Measurements from ENCODE around the gene TOMT.

The TOMT gene

DNA sequence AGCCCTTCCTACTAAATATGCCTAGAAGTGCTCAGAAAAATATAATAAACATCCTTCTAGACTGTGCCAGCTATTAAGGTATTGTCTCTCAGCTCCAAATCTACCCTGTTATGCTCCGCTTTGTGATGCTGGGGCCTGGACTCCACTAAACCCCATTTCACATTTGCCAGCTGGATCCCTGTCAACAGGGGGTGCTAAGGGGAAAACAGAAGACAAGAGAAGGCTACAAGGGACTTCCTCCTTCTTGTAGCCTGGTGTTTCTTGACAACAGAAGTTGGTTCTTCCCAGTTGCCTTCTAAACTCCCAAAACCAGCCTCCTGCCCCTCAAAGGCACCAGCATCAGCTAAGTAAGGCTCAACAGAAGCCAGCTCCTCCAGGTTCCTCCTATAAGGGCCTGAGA lies 30.6 kb upstream of the TOMT start:
- Histone ChIP-seq H3K4me1 (ENCODE audit: control insufficient read depth in 1 of 2, insufficient read depth in 2 of 2, low read length in 2 of 2) (peaks cover 14 to 30% of the 10 kb centered on the region in 2 donors), H3K4me3 (ENCODE audit: low read depth in 1 of 2, low read length in 2 of 2) (no peak overlapping the region), H3K36me3 (ENCODE audit: control insufficient read depth in 1 of 2, insufficient read depth in 2 of 2, low read length in 2 of 2) (no peaks in the 10 kb centered on the region), H3K27me3 (ENCODE audit: control insufficient read depth in 1 of 2, insufficient read depth in 2 of 2, low read length in 2 of 2) (no peaks in the 10 kb centered on the region), H3K9me3 (ENCODE audit: control insufficient read depth in 1 of 2, low read length in 2 of 2) (no peaks in the 10 kb centered on the region), H3K9ac (ENCODE audit: low read depth in 1 of 2, low read length in 2 of 2) (no peak overlapping the region), H3K27ac (ENCODE audit: low read depth, low read length) (no peak overlapping the region)

DNA sequence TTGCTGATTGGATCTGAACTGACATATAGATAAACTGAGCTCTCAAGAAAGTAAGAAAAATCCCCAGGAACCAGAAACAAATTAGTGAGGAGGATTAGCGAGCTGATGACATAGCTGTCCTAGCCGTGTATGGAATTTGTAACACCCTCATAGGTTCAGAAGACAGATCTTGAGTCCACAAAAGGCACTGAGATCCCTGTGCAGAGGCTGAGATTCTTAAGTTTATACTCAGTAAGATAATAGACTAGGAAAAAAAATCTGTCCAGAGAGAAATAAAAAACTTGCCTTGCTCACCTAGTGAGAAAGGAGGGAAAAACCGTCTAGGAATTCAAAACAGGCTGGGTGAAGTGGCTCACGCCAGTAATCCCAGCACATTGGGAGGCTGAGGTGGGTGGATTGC lies 30.0 kb upstream of the TOMT start:
- H3K4me1 ChIP-seq (ENCODE audit: control insufficient read depth in 1 of 2, insufficient read depth in 2 of 2, low read length in 2 of 2): peaks cover 8 to 24% of the 10 kb centered on the region in 2 donors
- H3K4me3 ChIP-seq (ENCODE audit: low read depth in 1 of 2, low read length in 2 of 2): no peak overlapping the region
- H3K36me3 ChIP-seq (ENCODE audit: control insufficient read depth in 1 of 2, insufficient read depth in 2 of 2, low read length in 2 of 2): no peaks in the 10 kb centered on the region
- H3K27me3 ChIP-seq (ENCODE audit: control insufficient read depth in 1 of 2, insufficient read depth in 2 of 2, low read length in 2 of 2): no peaks in the 10 kb centered on the region
- H3K9ac ChIP-seq (ENCODE audit: low read depth in 1 of 2, low read length in 2 of 2): no peak overlapping the region
- no peaks in the 10 kb centered on the region for H3K9me3 ChIP-seq (ENCODE audit: control insufficient read depth in 1 of 2, low read length in 2 of 2)
- H3K27ac ChIP-seq (ENCODE audit: low read depth, low read length): no peak overlapping the region

DNA sequence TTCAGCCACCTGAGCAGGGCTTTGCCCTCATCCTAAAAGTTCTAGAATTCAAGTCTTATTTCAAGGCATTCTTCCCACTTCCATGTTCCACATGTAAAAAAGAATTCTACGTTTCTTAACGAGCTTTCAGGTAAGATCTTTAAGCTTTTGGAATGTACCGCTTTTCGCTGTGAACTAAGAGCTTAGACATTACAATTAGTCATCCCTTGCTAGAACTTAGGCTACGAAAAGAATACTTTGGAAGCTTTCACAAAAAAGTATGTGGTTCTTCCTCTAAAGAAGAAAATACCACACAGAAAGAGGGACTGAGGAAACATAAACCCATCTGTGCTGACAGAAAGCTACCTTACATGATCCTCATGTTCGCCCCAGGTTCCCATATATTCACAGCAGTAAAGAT lies 27.2 kb upstream of the TOMT start:
- no peaks in the 10 kb centered on the region for H3K36me3 ChIP-seq (ENCODE audit: control insufficient read depth in 1 of 2, insufficient read depth in 2 of 2, low read length in 2 of 2)
- no peak overlapping the region for H3K27ac ChIP-seq (ENCODE audit: low read depth, low read length)
- H3K27me3 ChIP-seq (ENCODE audit: control insufficient read depth in 1 of 2, insufficient read depth in 2 of 2, low read length in 2 of 2): no peaks in the 10 kb centered on the region
- peak overlapping the region; percentile 75 to 77 for H3K4me3 ChIP-seq (ENCODE audit: low read depth in 1 of 2, low read length in 2 of 2)
- peak overlapping the region in 1 of 2 donors; percentile 73 for H3K9ac ChIP-seq (ENCODE audit: low read depth in 1 of 2, low read length in 2 of 2)
- peaks cover 15 to 16% of the 10 kb centered on the region in 2 donors for H3K4me1 ChIP-seq (ENCODE audit: control insufficient read depth in 1 of 2, insufficient read depth in 2 of 2, low read length in 2 of 2)
- no peaks in the 10 kb centered on the region for H3K9me3 ChIP-seq (ENCODE audit: control insufficient read depth in 1 of 2, low read length in 2 of 2)

DNA sequence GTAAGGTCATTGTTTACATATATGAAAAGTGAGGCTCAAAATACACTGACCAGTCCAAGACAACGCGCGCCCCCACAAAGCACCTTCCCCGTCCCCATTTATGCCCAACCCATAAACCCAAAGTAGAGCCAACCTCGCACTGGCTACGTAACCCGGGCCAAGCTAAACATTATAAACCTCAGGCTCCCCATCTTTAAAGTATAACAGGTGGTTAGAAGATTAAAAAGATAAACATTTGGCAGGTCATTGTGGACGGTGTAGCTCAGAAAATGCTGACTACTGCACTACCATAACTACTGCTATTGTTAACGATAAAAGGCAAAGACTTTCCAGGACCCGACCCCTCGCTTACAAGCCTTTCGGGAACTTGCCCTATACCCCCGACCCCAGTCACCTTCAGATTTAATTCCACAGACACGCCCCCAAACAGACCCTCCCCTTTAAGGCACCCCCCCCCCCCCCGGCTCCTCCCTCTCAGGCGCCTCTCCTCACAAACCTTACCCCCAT lies 25.9 kb upstream of the TOMT start:
- no peaks in the 10 kb centered on the region for H3K27me3 ChIP-seq (ENCODE audit: control insufficient read depth in 1 of 2, insufficient read depth in 2 of 2, low read length in 2 of 2)
- no peaks in the 10 kb centered on the region for H3K9me3 ChIP-seq (ENCODE audit: control insufficient read depth in 1 of 2, low read length in 2 of 2)
- H3K4me1 ChIP-seq (ENCODE audit: control insufficient read depth in 1 of 2, insufficient read depth in 2 of 2, low read length in 2 of 2): peaks cover 15 to 16% of the 10 kb centered on the region in 2 donors
- H3K36me3 ChIP-seq (ENCODE audit: control insufficient read depth in 1 of 2, insufficient read depth in 2 of 2, low read length in 2 of 2): no peaks in the 10 kb centered on the region
- H3K4me3 ChIP-seq (ENCODE audit: low read depth in 1 of 2, low read length in 2 of 2): peak overlapping the region; percentile 75 to 77
- H3K27ac ChIP-seq (ENCODE audit: low read depth, low read length): peak overlapping the region; percentile 70
- peak overlapping the region; percentile 40 to 73 for H3K9ac ChIP-seq (ENCODE audit: low read depth in 1 of 2, low read length in 2 of 2)

DNA sequence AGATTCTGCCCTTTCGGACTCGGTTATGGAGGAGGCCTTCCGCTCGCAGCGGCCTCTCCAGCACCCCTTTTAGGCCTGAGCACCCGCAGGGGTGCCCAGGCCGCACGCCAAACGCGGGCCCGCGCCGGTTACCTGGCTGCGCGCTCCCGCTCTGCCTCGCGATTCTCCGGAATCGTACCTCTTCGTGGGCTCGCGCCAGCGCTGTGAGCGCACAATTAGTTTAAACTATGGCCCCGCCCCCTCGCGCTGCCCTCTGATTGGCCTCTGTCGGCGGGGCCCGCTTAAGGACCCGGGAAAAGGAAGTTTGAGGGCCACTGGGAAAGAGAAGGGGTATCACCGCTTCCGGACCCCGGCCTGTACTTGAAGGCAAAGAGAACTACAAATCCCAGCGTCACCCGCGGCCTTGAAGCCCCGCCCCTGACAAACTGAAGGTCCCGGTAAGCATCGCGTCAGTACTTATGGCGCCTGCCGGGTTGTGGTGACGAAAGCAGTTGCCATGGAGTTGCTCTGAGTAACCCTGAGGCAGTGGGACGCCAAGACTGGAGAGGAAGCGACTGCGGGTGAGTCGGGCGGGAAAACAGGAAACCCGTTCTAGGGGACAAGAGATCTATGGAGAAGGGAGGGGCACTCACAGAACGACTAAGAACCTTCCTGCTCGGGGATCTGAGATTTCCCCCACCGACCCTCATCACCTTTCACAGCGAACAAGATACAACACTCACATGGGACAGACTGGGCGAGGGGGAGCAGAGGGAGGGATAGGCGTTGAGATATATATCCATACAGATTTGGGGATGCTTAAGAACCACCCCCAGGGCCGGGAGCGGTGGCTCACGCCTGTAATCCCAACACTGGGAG lies 25.2 kb upstream of the TOMT start, which contains the start of the genes LRRC51 and NUMA1:
LRRC51 (plus strand) TSS at position 525 of the 858 bp plus-strand sequence. CDS start 8,234 bp downstream, outside the sequence.
NUMA1 (minus strand) TSS at position 217 of the 858 bp plus-strand sequence. CDS start 44,599 bp downstream, outside the sequence.
- peaks cover 11 to 16% of the 10 kb centered on the region in 2 donors for H3K4me1 ChIP-seq (ENCODE audit: control insufficient read depth in 1 of 2, insufficient read depth in 2 of 2, low read length in 2 of 2)
- H3K36me3 ChIP-seq (ENCODE audit: control insufficient read depth in 1 of 2, insufficient read depth in 2 of 2, low read length in 2 of 2): no peaks in the 10 kb centered on the region
- no peaks in the 10 kb centered on the region for H3K27me3 ChIP-seq (ENCODE audit: control insufficient read depth in 1 of 2, insufficient read depth in 2 of 2, low read length in 2 of 2)
- peak within 1 kb of the TSS; percentile 75 to 77 for H3K4me3 ChIP-seq (ENCODE audit: low read depth in 1 of 2, low read length in 2 of 2)
- H3K9me3 ChIP-seq (ENCODE audit: control insufficient read depth in 1 of 2, low read length in 2 of 2): no peaks in the 10 kb centered on the region
- H3K27ac ChIP-seq (ENCODE audit: low read depth, low read length): peak within 1 kb of the TSS; percentile 70
- H3K9ac ChIP-seq (ENCODE audit: low read depth in 1 of 2, low read length in 2 of 2): peak within 1 kb of the TSS; percentile 51 to 73

DNA sequence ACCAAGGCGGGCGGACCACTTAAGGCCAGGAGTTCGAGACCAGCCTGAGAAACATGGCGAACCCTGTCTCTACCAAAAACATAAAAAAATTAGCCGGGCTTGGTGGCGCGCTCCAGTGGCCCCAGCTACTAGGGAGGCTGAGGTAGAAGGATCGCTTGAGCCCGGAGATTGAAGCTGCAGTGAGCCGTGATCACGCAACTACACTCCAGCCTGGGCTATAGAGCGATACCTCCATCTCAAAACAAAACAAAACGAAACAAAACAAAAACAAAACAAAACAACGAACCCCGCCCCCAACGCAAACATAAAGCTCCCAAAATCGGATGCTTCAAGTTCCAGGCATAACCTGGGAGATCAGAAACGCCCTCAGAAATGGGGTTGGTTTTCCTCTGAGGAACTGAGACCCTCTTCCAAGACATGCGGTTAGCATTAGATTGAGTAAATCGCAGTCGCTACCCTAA lies 24.5 kb upstream of the TOMT start:
- no peaks in the 10 kb centered on the region for H3K36me3 ChIP-seq (ENCODE audit: control insufficient read depth in 1 of 2, insufficient read depth in 2 of 2, low read length in 2 of 2)
- H3K4me1 ChIP-seq (ENCODE audit: control insufficient read depth in 1 of 2, insufficient read depth in 2 of 2, low read length in 2 of 2): peaks cover 11 to 16% of the 10 kb centered on the region in 2 donors
- H3K27ac ChIP-seq (ENCODE audit: low read depth, low read length): peak overlapping the region; percentile 70
- H3K9ac ChIP-seq (ENCODE audit: low read depth in 1 of 2, low read length in 2 of 2): peak overlapping the region; percentile 51 to 66
- H3K4me3 ChIP-seq (ENCODE audit: low read depth in 1 of 2, low read length in 2 of 2): peak overlapping the region; percentile 69 to 75
- no peaks in the 10 kb centered on the region for H3K9me3 ChIP-seq (ENCODE audit: control insufficient read depth in 1 of 2, low read length in 2 of 2)
- no peaks in the 10 kb centered on the region for H3K27me3 ChIP-seq (ENCODE audit: control insufficient read depth in 1 of 2, insufficient read depth in 2 of 2, low read length in 2 of 2)

DNA sequence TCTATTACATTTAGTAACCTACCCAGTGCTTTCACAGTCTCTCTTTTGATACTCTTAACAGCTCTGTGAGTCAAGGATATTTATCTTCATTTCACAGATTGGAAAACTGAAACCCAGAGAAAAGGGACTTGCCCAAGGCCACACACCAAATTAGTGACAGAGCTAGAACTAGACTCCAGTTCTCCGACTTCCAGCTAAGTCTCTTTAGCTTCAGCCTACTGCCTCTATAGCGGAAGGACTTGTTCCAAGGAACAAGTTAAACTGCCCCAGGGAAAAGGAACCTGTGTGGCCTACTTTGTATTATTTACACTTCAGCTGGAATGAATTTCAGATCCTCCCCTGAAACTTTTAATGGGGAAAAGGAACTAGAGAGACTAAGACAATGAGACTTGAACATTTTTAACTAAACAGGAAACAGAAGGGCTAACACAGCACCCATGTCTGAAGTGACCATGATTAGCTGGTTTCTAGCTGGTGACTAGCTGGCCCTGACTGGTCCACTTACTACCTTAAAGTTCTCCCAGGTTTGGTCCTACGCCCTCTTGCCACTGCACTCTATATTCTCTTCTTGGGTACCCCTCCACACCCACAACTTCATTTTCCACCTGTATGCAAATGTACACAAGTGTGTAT lies 23.8 kb upstream of the TOMT start:
- H3K9ac ChIP-seq (ENCODE audit: low read depth in 1 of 2, low read length in 2 of 2): no peak overlapping the region
- H3K9me3 ChIP-seq (ENCODE audit: control insufficient read depth in 1 of 2, low read length in 2 of 2): no peaks in the 10 kb centered on the region
- H3K27me3 ChIP-seq (ENCODE audit: control insufficient read depth in 1 of 2, insufficient read depth in 2 of 2, low read length in 2 of 2): no peaks in the 10 kb centered on the region
- no peak overlapping the region for H3K4me3 ChIP-seq (ENCODE audit: low read depth in 1 of 2, low read length in 2 of 2)
- H3K4me1 ChIP-seq (ENCODE audit: control insufficient read depth in 1 of 2, insufficient read depth in 2 of 2, low read length in 2 of 2): peaks cover 11 to 16% of the 10 kb centered on the region in 2 donors
- H3K36me3 ChIP-seq (ENCODE audit: control insufficient read depth in 1 of 2, insufficient read depth in 2 of 2, low read length in 2 of 2): no peaks in the 10 kb centered on the region
- H3K27ac ChIP-seq (ENCODE audit: low read depth, low read length): peak overlapping the region; percentile 11

DNA sequence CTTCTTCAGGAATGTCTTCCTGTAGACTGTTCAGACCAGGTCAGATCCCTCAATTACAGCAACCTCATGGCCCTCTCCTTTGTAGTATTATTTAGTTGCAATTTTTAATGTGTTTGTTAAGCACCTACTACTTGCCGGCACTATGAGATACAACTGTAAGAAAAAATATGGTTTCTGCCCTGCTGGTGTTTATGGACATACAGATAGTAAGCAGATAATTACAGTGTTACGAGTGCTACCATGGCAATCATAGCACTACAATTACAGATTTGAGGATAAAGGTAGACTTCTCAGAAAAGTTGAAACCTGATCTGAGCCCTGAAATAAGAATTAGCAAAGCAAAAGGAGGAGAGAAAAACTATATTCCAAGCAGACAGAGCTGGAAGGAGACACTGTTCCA lies 22.3 kb upstream of the TOMT start:
- Histone ChIP-seq H3K27ac (ENCODE audit: low read depth, low read length) (no peak overlapping the region), H3K9me3 (ENCODE audit: control insufficient read depth in 1 of 2, low read length in 2 of 2) (no peaks in the 10 kb centered on the region), H3K36me3 (ENCODE audit: control insufficient read depth in 1 of 2, insufficient read depth in 2 of 2, low read length in 2 of 2) (peaks cover 6 to 7% of the 10 kb centered on the region in 2 donors), H3K4me3 (ENCODE audit: low read depth in 1 of 2, low read length in 2 of 2) (no peak overlapping the region), H3K9ac (ENCODE audit: low read depth in 1 of 2, low read length in 2 of 2) (no peak overlapping the region), H3K27me3 (ENCODE audit: control insufficient read depth in 1 of 2, insufficient read depth in 2 of 2, low read length in 2 of 2) (no peaks in the 10 kb centered on the region), H3K4me1 (ENCODE audit: control insufficient read depth in 1 of 2, insufficient read depth in 2 of 2, low read length in 2 of 2) (peaks cover 7 to 14% of the 10 kb centered on the region in 2 donors)

DNA sequence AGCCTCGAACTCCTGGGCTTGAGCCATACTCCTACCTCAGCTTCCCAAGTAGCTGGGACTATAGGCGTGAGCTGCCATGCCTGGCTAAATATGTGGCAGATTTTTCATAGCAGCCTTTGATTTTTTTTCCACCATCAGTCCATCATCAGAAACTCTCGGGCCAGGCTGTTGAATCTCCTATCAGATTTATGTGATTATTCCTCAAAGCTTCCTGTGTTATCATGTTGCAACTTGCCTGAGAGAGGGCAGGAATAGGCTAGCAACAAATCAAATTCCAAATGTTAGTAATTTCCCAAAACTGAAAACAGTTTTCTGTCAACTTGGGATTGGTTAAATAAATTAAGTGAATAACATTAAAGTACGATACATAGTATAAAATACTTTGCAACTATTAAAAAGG lies 21.6 kb upstream of the TOMT start:
- H3K27ac ChIP-seq (ENCODE audit: low read depth, low read length): no peak overlapping the region
- H3K9ac ChIP-seq (ENCODE audit: low read depth in 1 of 2, low read length in 2 of 2): no peak overlapping the region
- H3K4me3 ChIP-seq (ENCODE audit: low read depth in 1 of 2, low read length in 2 of 2): no peak overlapping the region
- H3K36me3 ChIP-seq (ENCODE audit: control insufficient read depth in 1 of 2, insufficient read depth in 2 of 2, low read length in 2 of 2): peaks cover 7 to 8% of the 10 kb centered on the region in 2 donors
- no peaks in the 10 kb centered on the region for H3K9me3 ChIP-seq (ENCODE audit: control insufficient read depth in 1 of 2, low read length in 2 of 2)
- H3K4me1 ChIP-seq (ENCODE audit: control insufficient read depth in 1 of 2, insufficient read depth in 2 of 2, low read length in 2 of 2): peaks cover under 1 to 8% of the 10 kb centered on the region in 2 donors
- H3K27me3 ChIP-seq (ENCODE audit: control insufficient read depth in 1 of 2, insufficient read depth in 2 of 2, low read length in 2 of 2): no peaks in the 10 kb centered on the region

DNA sequence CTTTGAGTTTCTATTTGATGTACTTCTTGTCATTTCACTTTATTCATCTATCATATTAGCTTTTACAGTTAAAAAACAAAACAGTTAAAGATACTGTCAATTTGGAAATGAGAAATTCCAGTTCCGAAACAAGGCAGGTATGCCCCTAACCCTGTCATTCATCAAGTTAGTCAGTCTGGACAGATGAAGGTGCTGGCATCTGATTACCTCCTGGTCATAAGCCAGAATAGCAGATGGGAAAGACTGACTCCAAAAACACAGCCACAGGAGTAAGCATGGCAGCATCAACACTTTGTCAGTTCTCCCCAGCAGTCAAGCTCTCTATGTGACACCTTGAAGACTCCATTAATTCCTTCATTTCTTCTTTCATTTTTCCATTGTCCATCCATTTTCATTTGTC lies 20.8 kb upstream of the TOMT start:
- H3K9ac ChIP-seq (ENCODE audit: low read depth in 1 of 2, low read length in 2 of 2): no peak overlapping the region
- no peak overlapping the region for H3K4me3 ChIP-seq (ENCODE audit: low read depth in 1 of 2, low read length in 2 of 2)
- H3K9me3 ChIP-seq (ENCODE audit: control insufficient read depth in 1 of 2, low read length in 2 of 2): no peaks in the 10 kb centered on the region
- H3K27me3 ChIP-seq (ENCODE audit: control insufficient read depth in 1 of 2, insufficient read depth in 2 of 2, low read length in 2 of 2): no peaks in the 10 kb centered on the region
- peaks cover 2 to 7% of the 10 kb centered on the region in 2 donors for H3K4me1 ChIP-seq (ENCODE audit: control insufficient read depth in 1 of 2, insufficient read depth in 2 of 2, low read length in 2 of 2)
- peaks cover 8 to 13% of the 10 kb centered on the region in 2 donors for H3K36me3 ChIP-seq (ENCODE audit: control insufficient read depth in 1 of 2, insufficient read depth in 2 of 2, low read length in 2 of 2)
- H3K27ac ChIP-seq (ENCODE audit: low read depth, low read length): no peak overlapping the region
